HG03565 (cell line): Measurements from ENCODE around the gene MYO1E.
"Not testable (repeated sequence)": the region's sequence is repeated elsewhere in the genome, so short reads cannot be mapped to it uniquely, and the experiment has no call there.

ENCODE experiments used
- ATAC-seq: cut with Tn5 transposase; IDR thresholded peaks from one replicate; pipeline ENCODE4 v1.9.1; 2021; ENCODE audit warnings: mild to moderate bottlenecking, moderate library complexity; ENCODE audit not compliant: unreplicated experiment

Gene MYO1E

DNA sequence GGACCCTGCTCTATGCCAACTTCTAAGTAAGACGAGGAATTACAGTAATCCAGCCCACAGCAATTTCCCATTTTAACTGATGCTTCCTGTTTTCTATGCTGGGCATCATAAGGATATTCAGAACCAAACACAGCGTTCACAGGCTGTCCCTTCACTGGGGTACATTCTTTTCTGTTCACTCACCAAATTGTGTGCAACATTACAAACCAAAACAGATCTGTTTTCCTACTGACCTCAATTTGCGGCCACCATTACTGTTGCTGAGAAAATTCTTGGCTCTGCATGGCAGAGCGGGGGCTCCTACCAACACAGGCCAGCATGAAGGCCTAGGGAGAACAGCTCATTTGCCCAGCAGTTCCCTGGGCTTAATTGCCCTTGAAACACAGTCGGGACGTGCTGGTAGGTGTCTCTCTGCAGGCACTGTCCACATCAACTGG lies 76.5 kb downstream of the MYO1E start:
- no peak for ATAC-seq

DNA sequence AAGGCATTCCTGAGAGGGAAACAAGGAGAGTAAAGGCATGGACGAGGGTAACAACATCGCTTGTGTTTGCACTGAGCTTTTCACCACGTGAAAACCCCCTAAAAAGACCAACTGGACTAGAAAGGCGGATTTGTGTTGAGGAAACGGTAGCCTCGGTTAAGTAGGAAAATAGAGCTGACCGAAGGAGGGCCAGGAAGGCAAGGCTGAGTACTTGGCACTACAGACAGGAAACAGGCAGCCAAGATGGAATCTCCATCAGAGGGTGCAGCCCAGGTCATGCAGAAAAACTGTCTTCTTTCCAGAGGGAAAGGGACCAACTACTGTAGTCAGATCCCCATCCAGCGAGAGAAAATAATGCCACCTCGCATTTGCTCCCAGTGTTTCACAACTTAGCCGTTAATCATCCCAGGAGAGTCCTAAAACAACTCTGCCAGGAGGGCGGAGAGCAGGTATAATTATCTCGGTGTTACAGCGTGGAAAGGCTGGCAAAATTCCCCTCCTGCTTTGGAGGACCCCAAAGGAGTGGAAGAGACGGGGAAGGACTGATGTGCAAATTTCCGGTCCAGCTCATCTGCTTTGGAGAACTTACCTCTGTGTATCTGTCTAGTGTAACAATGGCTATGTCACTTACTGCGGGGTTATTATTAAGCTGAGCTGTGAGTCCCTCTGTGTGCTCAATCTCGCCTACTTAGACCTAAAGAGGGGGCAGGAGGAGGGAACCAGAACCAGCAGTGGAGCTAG lies 77.2 kb downstream of the MYO1E start:
- no peak for ATAC-seq

DNA sequence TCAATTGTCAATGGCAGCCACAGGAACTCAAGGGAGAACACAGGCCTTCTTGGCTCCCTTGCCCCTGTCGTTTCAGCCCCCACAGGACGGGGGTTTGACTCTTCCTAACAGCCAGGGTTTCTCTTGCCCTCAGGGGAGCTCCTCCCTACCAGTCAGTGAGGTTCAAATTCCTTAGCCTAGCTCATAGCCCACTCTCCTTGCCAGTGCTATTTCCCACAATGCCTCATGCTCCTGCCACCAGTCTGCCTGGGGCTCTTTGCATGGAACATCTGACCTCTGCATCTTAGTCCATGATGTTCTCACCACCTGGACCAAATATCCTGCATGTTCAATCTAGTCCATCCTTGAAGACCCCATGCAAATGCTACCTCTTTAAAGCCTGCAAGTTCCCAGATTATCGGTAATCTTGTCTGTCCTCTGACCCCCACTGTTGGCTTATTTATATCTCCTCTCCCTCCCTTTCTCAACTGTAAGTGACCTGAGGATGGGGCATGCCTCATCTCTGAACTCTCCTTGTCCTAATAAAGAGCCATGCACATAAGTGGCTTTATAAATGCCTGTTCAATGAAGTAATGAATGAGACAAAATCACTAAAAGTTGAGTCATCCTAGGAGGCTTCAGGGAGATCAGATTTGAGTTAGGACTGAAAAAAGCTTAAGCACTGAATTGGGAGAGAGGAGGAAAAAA lies 78.0 kb downstream of the MYO1E start:
- no peak for ATAC-seq

DNA sequence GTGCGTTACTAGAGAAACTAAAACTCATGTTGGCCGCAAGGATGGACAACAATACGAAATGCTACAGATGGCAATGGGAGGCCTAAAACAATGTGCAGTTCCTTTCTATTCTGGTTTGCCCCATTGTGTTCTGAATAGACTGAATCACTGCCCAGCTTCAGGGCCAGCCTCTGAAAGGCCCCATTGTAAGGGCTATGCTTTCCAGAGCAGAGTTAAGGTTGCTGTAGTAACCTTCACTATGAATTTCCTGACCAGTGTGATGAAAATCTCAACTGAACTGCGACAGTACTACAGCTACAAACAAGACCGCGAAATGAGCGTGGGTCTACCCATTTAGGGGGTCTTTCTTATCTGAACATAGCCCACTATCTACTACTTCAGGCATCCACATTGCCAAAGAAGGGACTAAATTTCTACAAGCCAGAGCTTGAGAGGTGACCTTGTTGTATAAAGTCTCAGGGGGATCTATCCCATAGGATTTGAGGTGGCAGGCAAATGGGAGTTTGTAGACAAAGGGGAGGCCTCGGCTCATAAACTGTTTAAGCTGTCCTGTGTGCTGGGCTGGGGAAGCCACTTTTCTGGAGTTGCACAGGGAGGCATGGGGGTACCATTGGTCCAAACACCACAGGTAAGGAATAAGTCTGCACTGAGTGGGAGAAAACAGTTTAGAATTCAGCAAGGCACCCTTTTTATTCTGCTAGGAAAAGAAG lies 80.1 kb downstream of the MYO1E start:
- ATAC-seq: no peak

DNA sequence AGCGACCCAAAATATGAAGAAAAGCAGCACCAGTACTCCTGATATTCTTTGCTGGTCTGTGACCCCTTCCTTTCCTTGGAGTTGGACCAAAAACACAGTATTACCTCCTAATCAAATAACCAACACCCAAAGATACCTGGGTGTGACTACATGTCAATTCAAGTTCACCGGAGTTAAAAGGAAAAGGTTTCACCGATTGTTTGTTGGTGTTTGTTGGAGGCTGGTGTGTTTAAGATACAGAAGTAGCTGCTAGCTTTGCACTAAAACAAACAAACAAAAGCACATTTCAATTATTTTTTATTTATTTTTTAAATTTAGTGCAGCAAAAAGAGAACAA lies 81.5 kb downstream of the MYO1E start:
- no peak for ATAC-seq

DNA sequence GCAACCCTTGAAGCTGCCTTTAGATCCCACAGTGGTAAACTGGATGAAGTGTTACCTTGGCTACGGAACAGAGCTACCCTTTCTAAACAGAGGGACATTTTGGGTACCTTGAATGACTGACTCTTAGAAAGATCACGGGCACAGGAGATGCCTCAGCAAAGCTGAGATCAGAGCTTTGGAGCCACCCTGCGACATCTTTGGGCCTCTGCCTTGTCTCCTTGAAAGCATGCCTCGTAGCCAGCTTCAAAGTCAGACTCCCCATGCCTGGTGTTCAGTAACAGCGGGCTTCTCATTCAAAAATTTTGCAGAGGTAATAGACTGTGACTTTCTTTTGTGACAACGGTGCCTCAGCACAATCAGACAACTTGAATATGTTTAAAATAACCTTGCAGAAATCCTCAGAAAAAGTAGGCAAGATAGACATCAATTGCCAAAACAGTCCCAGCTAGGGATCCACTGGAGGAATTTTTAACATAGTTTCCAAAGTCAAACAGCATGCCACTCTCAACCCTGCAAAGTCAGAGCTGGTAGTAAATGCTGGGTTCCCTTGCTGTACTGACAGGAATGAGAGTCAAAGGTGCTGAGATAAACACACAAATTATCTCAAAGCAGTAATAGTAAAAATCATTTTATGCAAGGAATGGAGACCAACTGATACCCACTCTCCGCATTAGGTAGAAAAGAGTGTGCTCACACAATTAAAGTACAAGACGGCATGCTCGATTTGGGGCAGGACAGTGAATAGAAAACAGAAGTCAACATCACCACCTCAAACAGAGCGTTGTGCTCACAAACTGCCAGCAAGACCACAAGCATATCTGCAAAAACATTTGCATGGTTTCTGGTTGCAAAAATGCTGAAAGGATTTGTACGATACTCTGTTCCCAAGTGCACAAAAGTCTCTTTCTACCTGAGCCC lies 82.1 kb downstream of the MYO1E start:
- ATAC-seq: no peak

DNA sequence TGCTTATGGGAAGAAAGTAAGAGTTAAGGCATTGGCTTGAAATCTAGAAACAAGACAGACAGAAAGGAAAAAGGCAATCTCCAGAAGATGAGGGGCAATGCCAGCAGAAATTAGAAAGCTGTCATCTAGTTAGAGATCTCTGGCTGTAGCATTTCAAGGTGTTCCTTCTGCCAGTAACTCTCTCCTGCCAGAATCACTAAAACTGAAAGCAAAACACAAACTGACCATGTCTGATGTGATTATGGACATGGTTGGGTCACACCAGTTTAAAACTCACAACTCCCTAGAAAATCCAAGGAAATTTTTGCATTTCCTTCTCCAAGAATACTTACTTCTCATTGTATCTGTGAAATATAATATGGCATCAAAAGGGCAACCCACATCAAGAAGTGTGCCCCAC lies 83.1 kb downstream of the MYO1E start:
- no peak for ATAC-seq

DNA sequence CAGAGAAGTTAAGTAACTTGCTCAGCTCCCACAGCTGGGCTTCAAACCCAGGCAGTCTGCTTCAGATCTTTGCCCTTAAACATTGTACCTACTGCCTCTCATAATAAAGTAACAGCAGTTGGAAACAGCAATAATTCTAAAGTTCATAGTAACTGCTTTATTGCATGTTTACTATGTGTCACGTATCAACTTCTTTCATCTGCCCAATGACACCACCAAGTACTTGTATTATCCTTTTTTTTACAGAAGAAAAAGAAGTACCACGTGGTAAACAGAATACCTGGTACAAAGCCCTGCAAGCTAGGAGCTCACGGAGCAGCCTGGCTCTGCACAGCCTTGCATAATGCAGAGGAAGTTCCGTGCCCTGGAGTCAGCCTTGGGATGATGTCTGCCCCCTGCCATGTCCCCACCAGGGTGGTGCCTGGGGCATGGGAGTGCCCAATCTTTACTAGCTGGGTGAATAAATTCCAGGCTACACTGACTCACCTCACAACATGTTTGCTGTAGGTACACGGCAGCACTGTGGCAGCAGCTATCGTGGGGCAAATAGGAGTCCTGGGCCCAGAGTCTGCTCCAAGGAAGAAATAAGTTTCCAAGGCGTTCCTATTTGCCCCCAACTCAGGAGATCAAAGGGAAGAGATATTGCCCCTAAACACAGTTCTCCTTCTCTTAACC lies 88.8 kb downstream of the MYO1E start:
- no peak for ATAC-seq

DNA sequence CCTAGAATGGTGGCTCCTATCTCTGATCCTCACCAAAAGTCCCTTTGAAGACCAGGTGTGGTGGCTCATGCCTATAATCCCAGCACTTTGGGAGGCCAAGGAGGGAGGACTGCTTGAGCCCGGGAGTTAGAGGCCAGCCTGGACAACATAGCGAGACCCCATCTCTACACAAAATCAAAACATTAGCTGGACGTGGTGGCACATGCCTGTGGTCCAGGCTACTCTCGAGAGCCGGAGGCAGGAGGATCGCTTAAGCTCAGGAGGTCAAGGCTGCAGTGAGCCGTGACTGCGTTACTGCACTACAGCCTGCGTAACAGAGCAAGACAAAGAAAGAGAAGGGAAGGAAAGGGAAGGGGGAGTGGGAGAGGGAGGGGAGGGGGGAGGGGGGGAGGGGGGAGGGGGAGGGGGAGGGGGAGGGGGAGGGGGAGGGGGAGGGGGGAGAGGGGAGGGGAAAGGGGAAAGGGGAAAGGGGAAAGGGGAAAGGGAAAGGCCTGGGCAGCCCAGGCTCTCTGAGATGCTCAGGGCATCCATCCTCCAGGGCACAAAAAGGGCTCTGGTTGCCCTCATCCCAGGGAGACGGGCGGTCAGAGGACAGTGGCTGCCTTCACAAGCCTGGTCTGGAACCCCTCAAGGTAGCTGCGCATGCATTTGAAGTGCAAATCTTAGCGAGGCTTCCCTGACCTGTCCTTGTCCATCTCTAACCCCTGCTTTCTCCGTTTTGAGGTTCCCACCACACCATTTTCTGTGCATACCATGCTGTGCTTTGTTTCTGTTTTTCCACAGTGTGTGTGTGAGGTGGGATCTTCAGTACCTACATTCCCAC lies 89.9 kb downstream of the MYO1E start:
- ATAC-seq: no peak

DNA sequence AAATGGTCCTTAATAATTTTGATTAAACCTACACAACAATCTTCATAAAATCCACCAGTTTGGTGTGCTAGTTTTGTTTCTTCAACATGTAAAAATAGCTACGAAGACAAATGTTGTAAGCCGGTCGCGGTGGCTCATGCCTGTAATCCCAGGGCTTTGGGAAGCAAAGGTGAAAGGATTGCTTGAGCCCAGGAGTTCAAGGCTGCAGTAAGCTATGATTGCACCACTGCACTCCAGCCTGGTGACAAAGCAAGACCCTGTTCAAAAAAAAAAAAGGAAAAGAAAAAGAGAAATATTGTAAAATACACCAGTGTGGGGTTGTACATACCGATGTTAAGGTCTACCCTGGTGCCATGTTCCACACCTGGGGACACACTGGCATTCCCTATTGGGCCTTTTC lies 91.0 kb downstream of the MYO1E start:
- no peak for ATAC-seq

DNA sequence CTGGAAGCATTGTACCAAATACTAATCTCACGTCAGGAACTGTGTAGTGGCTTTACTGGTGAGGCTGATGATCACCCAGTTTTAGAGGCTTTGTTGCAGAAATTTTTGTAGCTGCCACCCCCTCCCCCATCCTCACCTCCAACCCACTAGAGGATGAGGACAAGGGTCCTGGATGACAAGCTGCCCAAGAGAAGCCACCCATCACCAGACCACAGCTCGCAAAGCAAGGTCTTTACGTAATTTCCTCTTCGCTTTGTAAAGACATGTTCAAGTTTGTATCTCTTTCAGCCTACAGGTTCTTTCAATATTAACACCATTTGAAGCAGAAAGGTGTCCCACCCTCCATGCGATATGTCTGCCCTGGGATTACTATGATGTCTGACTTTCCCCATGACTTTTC lies 91.8 kb downstream of the MYO1E start:
- ATAC-seq: no peak

DNA sequence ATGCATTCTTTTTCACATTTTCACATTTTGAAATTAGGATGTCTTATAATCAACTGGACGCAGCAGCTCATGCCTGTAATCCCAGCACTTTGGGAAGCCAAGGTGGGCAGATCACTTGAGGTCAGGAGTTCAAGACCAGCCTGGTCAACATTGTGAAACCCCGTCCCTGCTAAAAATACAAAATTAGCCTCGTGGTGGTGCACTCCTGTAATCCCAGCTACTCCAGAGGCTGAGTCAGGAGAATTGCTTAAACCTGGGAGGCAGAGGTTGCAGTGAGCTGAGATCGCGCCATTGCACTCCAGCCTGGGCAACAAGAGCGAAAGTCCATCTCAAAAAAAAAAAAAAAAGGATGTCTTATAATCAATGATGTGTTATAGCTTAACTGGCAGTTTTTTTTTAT lies 92.4 kb downstream of the MYO1E start:
- not testable (repeated sequence) for ATAC-seq

DNA sequence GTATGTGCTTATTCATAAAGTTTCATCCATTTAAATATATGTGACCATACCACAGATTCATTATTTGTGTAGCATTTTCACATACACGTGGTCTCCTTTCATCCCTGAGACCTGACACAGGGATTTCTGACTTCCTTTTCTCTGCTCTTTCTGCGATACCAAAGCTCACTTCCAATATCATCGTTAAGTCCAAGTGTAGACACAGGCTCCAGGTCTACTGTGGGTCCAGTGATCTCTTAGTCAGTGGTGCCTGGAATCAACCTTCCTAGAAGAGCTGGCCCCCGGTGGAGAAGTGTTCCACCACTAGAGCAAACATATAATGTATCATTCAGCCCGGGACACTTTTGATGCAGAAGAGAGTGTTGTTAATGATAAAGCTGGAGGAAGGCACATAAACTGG lies 93.6 kb downstream of the MYO1E start:
- no peak for ATAC-seq

DNA sequence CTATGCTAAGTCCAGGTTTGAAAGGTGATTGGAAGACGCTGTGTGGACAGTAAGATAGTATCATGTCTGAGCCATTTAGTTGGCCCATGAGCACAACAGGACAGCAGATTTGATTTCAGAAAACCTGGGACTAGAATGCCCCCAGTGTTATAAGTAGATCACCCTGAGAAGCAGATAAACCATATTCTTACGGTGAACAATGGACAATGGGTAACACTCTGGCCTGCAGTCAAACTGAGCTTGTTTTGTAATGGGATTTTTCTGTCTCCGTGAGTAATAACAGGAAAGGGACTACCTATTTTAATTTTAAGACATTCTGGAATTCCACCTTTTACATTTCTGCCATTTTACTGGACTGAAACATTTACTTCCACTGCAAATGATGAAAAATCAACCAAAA lies 94.6 kb downstream of the MYO1E start:
- no peak for ATAC-seq

DNA sequence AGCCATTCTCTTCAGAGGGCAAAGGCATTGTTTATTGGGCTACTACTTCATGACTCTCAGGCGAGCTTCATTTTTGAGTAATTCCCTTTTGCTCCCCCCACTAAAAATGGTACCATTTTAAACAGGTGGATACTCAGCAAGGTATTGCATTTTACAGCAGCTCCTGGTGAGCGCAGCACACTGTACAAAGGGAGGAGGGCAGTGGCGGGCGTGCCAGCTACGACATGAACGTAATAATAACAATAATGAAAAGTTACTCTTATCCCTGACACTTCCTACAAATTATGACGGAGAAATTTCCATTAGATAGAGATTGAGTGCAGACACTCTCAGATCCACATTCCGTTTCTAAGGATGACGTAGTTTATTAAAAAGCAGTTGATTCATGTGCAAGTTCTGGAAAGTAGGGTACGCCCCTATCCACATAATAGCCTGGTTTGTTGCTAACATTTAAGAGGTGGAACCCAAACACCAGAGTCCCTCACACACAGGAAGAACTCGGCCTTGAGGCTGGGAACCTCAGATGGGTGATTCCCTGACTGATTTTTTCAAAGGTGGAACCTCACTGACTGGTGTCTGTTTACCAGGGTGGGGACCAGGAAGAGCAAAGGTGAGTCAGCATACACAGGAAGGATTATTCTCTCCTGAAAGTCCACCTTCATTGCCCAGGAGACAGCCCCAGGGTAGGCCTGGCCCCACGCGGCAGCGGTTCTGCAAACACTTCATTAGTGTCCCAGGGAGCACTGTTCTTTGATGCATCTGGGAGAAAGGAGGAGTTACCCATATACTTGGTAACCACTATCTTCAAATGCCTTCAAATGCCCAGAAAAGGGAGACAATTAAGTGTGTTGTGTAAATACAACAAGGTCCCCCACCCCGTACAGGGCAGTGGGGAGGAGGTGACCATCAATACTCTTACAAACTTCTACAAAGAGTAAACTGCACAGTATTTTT lies 96.2 kb downstream of the MYO1E start:
- no peak for ATAC-seq

DNA sequence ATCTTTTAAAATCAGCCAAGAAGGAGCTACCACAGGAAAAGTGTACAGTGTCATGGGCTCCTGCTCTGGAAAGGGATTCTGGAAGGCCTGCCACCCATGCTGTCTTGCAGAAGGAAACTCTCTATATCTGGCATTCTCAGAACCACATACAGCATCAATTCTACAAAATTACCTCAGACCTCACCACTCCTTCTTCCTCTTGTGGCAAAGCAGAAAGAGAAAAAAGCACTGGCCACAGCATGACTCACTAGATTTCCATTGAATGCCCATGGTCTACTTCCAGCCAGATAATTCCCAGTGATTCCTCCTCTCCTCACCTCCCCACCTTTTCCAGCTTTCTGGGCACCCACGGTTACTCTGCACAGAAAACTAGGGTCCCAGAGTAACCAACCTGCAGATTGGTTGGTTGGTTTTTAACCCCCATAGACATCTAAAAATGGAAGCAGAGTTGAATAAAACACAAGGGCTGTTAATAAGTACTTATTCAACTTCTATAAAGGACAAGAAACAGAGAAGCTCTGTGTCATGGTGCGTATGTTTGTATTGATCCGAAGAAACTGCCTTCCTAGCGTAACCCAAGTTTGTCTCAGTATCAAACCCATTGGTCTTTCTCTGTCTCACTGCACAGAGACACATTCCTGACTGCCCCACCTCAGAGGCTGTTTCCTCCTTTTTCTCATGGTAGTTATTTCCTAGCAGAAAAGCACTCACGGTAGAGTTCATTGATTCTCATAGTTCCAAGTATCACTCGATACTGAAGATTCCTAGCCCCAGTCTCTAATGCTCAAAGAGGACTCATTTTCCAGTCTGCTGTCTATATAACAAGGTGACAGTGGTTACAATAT lies 98.3 kb downstream of the MYO1E start:
- no peak for ATAC-seq

DNA sequence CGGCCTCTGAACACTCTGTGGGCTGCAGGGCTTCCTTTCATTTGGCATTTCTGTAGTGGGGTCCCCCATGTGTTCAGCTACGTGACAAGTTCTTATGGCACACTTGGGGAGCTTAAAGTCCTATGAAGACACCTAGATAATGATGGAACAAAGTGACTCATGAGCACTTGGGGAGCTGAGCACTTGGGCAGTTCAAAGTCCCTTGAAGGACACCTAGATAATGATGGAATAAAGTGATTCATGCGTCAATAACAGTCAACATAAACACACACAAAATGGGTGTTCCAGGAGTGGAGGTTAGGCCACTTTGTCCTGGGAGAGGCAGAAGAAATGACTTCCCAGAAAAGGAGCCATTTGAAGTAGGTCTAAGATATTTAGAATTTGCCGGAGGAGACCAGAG lies 99.4 kb downstream of the MYO1E start:
- no peak for ATAC-seq
